ENCODE measurements around the gene PDLIM3. TPM values are rescaled to one million over a fixed set of nuclear protein-coding genes. Genes with fewer than 3 reads are reported as not detected.

PDLIM3 gene
- total and polyA plus RNA-seq, 8 donors = 12.9 to 43.1 (median 14.9) TPM

DNA sequence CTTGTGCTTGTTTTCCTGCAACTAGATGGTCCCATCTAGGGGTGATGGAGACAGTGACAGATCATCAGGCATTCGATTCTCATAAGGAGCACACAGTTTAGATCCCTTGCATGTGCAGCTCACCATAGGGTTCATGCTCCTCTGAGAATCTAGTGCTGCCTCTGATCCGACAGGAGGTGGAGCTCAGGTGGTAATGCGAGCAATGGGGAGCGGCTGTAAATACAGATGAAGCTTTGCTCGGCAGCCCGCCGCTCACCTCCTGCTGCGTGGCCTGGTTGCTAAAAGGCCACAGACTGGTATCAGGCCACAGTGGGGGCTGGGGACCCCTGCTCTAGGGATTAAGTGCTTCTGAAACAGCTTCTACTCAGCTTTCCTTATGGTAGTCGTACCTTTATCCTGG, 35.3 kb downstream of the PDLIM3 start:
- H3K4me1 ChIP-seq = no peaks in the 10 kb centered on the region
- TF ChIP-seq, protein P1, sequence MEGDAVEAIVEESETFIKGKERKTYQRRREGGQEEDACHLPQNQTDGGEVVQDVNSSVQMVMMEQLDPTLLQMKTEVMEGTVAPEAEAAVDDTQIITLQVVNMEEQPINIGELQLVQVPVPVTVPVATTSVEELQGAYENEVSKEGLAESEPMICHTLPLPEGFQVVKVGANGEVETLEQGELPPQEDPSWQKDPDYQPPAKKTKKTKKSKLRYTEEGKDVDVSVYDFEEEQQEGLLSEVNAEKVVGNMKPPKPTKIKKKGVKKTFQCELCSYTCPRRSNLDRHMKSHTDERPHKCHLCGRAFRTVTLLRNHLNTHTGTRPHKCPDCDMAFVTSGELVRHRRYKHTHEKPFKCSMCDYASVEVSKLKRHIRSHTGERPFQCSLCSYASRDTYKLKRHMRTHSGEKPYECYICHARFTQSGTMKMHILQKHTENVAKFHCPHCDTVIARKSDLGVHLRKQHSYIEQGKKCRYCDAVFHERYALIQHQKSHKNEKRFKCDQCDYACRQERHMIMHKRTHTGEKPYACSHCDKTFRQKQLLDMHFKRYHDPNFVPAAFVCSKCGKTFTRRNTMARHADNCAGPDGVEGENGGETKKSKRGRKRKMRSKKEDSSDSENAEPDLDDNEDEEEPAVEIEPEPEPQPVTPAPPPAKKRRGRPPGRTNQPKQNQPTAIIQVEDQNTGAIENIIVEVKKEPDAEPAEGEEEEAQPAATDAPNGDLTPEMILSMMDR (IDR thresholded peaks at IDR 0.05) = no peak
- no peaks in the 10 kb centered on the region for H3K9me3 ChIP-seq
- H3K36me3 ChIP-seq = peaks cover 0 to 8% of the 10 kb centered on the region in 2 donors
- no peaks in the 10 kb centered on the region for H3K27me3 ChIP-seq
- DNase-seq (no peak), ATAC-seq (no peak)
- H3K27ac ChIP-seq = no peak overlapping the region
- no peak overlapping the region for H3K4me3 ChIP-seq
- intact Hi-C loops (cut with DNase I) = no loop called here

DNA sequence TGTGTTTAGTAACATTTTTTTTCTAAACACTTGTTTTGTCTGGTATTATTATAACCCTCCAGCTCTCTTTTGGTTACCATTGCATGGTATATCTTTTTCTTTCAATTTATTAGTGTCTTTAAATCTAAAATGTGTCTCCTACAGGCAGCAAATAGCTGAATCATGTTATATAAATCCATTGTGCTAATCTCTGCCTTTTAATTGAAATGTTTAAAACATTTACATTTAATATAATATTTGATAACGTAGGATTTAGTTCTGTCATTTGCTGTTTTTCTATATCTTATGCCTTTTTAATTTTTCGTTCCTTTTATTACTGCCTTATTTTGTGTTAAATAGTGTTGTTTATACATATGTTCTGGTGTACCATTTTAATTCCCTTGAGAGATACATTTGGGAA, 46.7 kb downstream of the PDLIM3 start:
- Histone ChIP-seq H3K4me3 (no peak overlapping the region), H3K9me3 (peaks cover 0 to 21% of the 10 kb centered on the region in 2 donors), H3K4me1 (no peaks in the 10 kb centered on the region), H3K27me3 (no peaks in the 10 kb centered on the region), H3K36me3 (no peaks in the 10 kb centered on the region), H3K27ac (no peak overlapping the region)
- intact Hi-C loops (cut with DNase I) = no loop called here
- ATAC-seq (no peak), DNase-seq (no peak)
- TF ChIP-seq, protein P1 (IDR thresholded peaks at IDR 0.05) = no peak

DNA sequence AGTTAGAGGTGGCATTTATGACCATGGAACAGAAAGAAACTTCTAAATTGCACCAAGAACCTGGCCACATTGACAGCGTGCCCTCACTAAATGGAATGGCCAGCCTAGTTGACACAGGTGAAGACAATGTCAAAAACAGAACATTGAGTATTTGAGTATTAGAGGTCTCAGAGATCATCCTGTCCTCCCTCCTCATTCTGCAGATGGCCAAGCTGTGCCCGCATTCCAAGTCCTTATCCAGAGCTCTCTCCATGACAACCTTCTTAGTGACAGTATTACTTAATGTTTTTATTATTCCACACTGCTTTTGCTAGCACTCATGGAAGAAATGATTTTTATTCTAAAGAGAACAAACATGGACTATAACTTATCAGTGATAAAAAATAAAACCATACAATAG, 53.9 kb downstream of the PDLIM3 start:
- DNase-seq (no peak), ATAC-seq (no peak)
- intact Hi-C loops (cut with DNase I) = no loop called here
- TF ChIP-seq, protein P1 (IDR thresholded peaks at IDR 0.05) = no peak
- no peaks in the 10 kb centered on the region for H3K36me3 ChIP-seq
- H3K9me3 ChIP-seq = no peaks in the 10 kb centered on the region
- no peaks in the 10 kb centered on the region for H3K27me3 ChIP-seq
- no peaks in the 10 kb centered on the region for H3K4me1 ChIP-seq
- H3K4me3 ChIP-seq = no peak overlapping the region
- no peak overlapping the region for H3K27ac ChIP-seq

DNA sequence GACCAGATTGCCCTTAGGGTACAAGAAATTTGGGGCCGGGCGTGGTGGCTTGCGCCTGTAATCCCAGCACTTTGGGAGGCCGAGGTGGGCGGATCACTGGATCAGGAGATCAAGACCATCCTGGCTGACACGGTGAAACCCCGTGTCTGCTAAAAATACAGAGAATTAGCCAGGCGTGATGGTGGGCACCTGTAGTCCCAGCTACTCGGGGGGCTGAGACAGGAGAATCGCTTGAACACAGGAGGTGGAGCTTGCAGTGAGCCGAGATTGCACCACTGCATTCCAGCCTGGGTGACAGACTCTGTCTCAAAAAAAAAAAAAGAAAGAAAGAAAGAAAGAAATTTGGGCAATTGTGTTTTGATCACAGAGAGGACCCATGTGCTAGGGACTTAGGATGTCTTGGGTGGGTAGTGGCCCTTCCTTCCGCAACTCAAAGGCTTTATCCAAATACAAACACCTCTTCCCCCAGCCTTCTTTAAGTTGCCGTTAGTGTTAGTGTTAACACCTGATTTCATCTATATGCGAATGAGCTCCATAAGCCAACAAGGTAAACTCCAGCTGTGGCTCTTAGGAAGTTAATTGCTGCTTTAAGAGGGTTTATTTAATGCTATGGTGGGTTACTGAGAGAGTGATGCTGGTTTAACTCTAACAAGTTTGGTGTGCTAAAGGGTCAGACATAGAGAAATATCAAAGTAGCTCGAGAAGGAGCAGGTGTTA, 55.1 kb downstream of the PDLIM3 start:
- H3K27ac ChIP-seq = no peak overlapping the region
- no peak overlapping the region for H3K4me3 ChIP-seq
- H3K27me3 ChIP-seq = no peaks in the 10 kb centered on the region
- H3K9me3 ChIP-seq = no peaks in the 10 kb centered on the region
- no peak for DNase-seq
- H3K36me3 ChIP-seq = no peaks in the 10 kb centered on the region
- peak; percentile 46 for ATAC-seq
- TF ChIP-seq, protein P1 (IDR thresholded peaks at IDR 0.05) = no peak
- intact Hi-C loops (cut with DNase I) = no loop called here
- no peaks in the 10 kb centered on the region for H3K4me1 ChIP-seq

DNA sequence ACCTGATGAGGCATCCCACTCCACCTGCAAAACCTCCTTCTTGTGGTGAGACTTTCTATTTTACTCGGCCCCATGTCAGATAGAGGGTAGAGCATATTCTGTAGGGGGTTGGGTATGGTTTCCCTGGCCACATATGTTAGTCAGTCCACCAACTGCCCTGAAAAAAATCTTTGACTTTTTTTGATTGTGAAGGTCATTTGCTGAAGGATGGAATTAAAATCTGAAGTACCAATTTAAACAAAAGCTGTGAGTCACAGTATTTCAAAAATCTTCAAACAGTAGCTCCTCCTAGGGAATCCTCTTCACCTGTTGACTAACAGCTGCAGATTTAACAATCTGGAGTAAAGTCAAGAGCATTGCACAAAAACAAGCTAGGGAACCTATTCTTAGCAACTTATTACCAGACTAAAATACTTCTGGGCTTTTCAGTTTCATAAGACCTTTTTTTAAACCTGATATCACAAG, 55.8 kb downstream of the PDLIM3 start:
- Histone ChIP-seq H3K4me1 (no peaks in the 10 kb centered on the region), H3K27ac (no peak overlapping the region), H3K4me3 (no peak overlapping the region), H3K36me3 (no peaks in the 10 kb centered on the region), H3K9me3 (no peaks in the 10 kb centered on the region), H3K27me3 (no peaks in the 10 kb centered on the region)
- DNase-seq (no peak), ATAC-seq (peak; percentile 88)
- intact Hi-C loops (cut with DNase I) = loop anchor here in 1 of 2 donors (10.0 kb wide), 1 partner anchor 115 kb away; no protein-coding TSS in a partner anchor
- TF ChIP-seq, protein P1 (IDR thresholded peaks at IDR 0.05) = no peak

Measured in left lung (tissue), 10 donors.